WTC11 (cell line): ENCODE results near the gene NEDD4L. TPM values are rescaled to one million over a fixed set of nuclear protein-coding genes. Genes with fewer than 3 reads are reported as not detected.

Experiments
- ATAC-seq: fragments of 200-7000 bp; cut with Tn5 transposase; 2 replicates; pipeline ENCODE4 v1.10.0; 2021; ENCODE audit warnings: mild to moderate bottlenecking, moderate library complexity
- CTCF ChIA-PET: fragments of 300-600 bp; sonication (Branson Sonifier 250); formaldehyde crosslinking; loops from one replicate; lab custom pipeline; 2021; ENCODE audit warnings: antibody characterized with exemption; lab: Charles Lee
- POLR2A ChIA-PET: fragments of 350-600 bp; sonication (Branson Sonifier 250); formaldehyde crosslinking; loops from one replicate; lab custom pipeline; 2021; ENCODE audit warnings: antibody characterized with exemption; lab: Charles Lee
- DNase-seq: peaks from one replicate; pipeline ENCODE4 v3.0.0; 2021; ENCODE audit warnings: low spot score
- H3K27ac Mint-ChIP-seq: 2 replicates; pipeline ENCODE4 v1.8.0; 2021; ENCODE audit warnings: mixed read lengths
- H3K27me3 Mint-ChIP-seq: 2 replicates; pipeline ENCODE4 v1.8.0; 2021; ENCODE audit warnings: low read depth, mild to moderate bottlenecking, moderate library complexity, mixed read lengths
- H3K36me3 Mint-ChIP-seq: 2 replicates; pipeline ENCODE4 v1.8.0; 2021; ENCODE audit warnings: mixed read lengths
- H3K4me1 Mint-ChIP-seq: 2 replicates; pipeline ENCODE4 v1.8.0; 2022; ENCODE audit warnings: mixed read lengths
- H3K4me3 Mint-ChIP-seq: 2 replicates; pipeline ENCODE4 v1.8.0; 2021; ENCODE audit warnings: mild to moderate bottlenecking, moderate library complexity, mixed read lengths
- H3K9me3 Mint-ChIP-seq: 2 replicates; pipeline ENCODE4 v1.8.0; 2021; ENCODE audit warnings: mixed read lengths
- CBFB ChIP-seq: sonication (generic); formaldehyde crosslinking; IDR thresholded peaks from 2 replicates; pipeline ENCODE4 v1.8.1; 2022; ENCODE audit warnings: mild to moderate bottlenecking, low read depth, missing genetic modification reagents
- CREM ChIP-seq: sonication (generic); formaldehyde crosslinking; IDR thresholded peaks from 2 replicates; pipeline ENCODE4 v1.8.1; 2022; ENCODE audit warnings: mild to moderate bottlenecking, missing genetic modification reagents, moderate library complexity
- ETV6 ChIP-seq: sonication (generic); formaldehyde crosslinking; IDR thresholded peaks from 2 replicates; pipeline ENCODE4 v1.8.1; 2022; ENCODE audit warnings: mild to moderate bottlenecking, missing genetic modification reagents
- FOXP1 ChIP-seq: sonication (generic); formaldehyde crosslinking; IDR thresholded peaks from 2 replicates; pipeline ENCODE4 v1.8.0; 2022; ENCODE audit warnings: missing genetic modification reagents, mild to moderate bottlenecking, moderate library complexity, borderline replicate concordance
- JAZF1 ChIP-seq: fragments of 250-450 bp; sonication (Bioruptor Pico); IDR thresholded peaks from 2 replicates; pipeline ENCODE4 v1.9.0; 2021; ENCODE audit warnings: moderate library complexity, mild to moderate bottlenecking, inconsistent platforms
- MXD4 ChIP-seq: fragments of 250-450 bp; sonication (Bioruptor Pico); IDR thresholded peaks from 2 replicates; pipeline ENCODE4 v1.8.0; 2021; ENCODE audit warnings: mild to moderate bottlenecking, moderate library complexity, borderline replicate concordance
- SOX15 ChIP-seq: fragments of 250-450 bp; sonication (Bioruptor Pico); IDR thresholded peaks from 2 replicates; pipeline ENCODE4 v1.9.0; 2021; ENCODE audit warnings: mild to moderate bottlenecking
- TCF7 ChIP-seq: sonication (generic); formaldehyde crosslinking; IDR thresholded peaks from 2 replicates; pipeline ENCODE4 v1.8.0; 2022; ENCODE audit warnings: mild to moderate bottlenecking, low read depth, missing genetic modification reagents, moderate library complexity
- ZNF138 ChIP-seq: sonication (generic); formaldehyde crosslinking; conservative IDR thresholded peaks from 2 replicates; pipeline ENCODE4 v1.8.1; 2022; ENCODE audit warnings: mild to moderate bottlenecking, moderate library complexity, missing genetic modification reagents
- ZNF416 ChIP-seq: fragments of 250-450 bp; sonication (Bioruptor Pico); IDR thresholded peaks from 2 replicates; pipeline ENCODE4 v1.9.0; 2021; ENCODE audit warnings: mild to moderate bottlenecking, inconsistent platforms
- total RNA-seq: library from RNA; stranded (reverse); gene quantifications from 3 replicates; pipeline ENCODE4 v1.2.3, GENCODE V29; 2021
- TF ChIP-seq, protein P1 (sequence below): sonication (generic); formaldehyde crosslinking; IDR thresholded peaks from 2 replicates; pipeline ENCODE4 v1.8.0; 2023; ENCODE audit warnings: mild to moderate bottlenecking, missing genetic modification reagents
- TF ChIP-seq, protein P2 (sequence below): fragments of 250-450 bp; sonication (Bioruptor Pico); IDR thresholded peaks from 2 replicates; pipeline ENCODE4 v1.9.0; 2021; ENCODE audit warnings: moderate library complexity, mild to moderate bottlenecking, inconsistent platforms, borderline replicate concordance
- TF ChIP-seq, protein P3 (sequence below): sonication (generic); formaldehyde crosslinking; IDR thresholded peaks from 2 replicates; pipeline ENCODE4 v1.8.0; 2023; ENCODE audit warnings: missing genetic modification reagents
- TF ChIP-seq, protein P4 (sequence below): sonication (generic); formaldehyde crosslinking; IDR thresholded peaks from 2 replicates; pipeline ENCODE4 v1.8.0; 2023; ENCODE audit warnings: missing genetic modification reagents, mild to moderate bottlenecking, borderline replicate concordance
- TF ChIP-seq, protein P5 (sequence below): sonication (generic); formaldehyde crosslinking; IDR thresholded peaks from 2 replicates; pipeline ENCODE4 v1.8.1; 2023; ENCODE audit warnings: mild to moderate bottlenecking, missing genetic modification reagents
- TF ChIP-seq, protein P6 (sequence below): sonication (generic); formaldehyde crosslinking; IDR thresholded peaks from 2 replicates; pipeline ENCODE4 v1.8.1; 2023; ENCODE audit warnings: mild to moderate bottlenecking, missing genetic modification reagents, borderline replicate concordance
- TF ChIP-seq, protein P7 (sequence below): fragments of 250-450 bp; sonication (Bioruptor Pico); IDR thresholded peaks from 2 replicates; pipeline ENCODE4 v1.9.0; 2021; ENCODE audit warnings: mild to moderate bottlenecking
- TF ChIP-seq, protein P8 (sequence below): sonication (generic); formaldehyde crosslinking; IDR thresholded peaks from 2 replicates; pipeline ENCODE4 v1.8.0; 2022; ENCODE audit warnings: mild to moderate bottlenecking, missing genetic modification reagents

Gene NEDD4L
- total RNA-seq, 1 experiment from 2014 or later = 88.0 TPM

DNA sequence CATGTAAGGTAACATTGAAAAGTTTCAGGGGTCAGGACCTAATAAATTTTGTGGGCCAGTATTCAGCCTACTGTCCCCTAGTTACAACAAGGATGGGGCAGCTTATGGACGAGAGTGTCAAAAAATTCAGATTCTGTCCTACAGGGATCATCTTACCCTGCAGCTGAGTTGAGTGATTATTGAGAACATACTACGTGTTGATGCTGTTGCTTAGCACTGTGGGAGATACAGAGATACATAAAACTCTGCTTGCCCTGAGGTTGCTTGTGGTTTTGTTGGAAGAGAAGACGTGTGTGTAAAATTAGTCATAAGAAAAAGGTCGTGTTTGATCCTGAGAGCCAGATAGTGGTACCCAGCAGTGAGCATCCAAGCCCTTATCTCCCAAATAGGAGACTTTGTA, 253.2 kb downstream of the NEDD4L start (continued):
- TF ChIP-seq, protein P1, sequence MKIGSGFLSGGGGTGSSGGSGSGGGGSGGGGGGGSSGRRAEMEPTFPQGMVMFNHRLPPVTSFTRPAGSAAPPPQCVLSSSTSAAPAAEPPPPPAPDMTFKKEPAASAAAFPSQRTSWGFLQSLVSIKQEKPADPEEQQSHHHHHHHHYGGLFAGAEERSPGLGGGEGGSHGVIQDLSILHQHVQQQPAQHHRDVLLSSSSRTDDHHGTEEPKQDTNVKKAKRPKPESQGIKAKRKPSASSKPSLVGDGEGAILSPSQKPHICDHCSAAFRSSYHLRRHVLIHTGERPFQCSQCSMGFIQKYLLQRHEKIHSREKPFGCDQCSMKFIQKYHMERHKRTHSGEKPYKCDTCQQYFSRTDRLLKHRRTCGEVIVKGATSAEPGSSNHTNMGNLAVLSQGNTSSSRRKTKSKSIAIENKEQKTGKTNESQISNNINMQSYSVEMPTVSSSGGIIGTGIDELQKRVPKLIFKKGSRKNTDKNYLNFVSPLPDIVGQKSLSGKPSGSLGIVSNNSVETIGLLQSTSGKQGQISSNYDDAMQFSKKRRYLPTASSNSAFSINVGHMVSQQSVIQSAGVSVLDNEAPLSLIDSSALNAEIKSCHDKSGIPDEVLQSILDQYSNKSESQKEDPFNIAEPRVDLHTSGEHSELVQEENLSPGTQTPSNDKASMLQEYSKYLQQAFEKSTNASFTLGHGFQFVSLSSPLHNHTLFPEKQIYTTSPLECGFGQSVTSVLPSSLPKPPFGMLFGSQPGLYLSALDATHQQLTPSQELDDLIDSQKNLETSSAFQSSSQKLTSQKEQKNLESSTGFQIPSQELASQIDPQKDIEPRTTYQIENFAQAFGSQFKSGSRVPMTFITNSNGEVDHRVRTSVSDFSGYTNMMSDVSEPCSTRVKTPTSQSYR (CRISPR knock-in tag) = no peak
- TF ChIP-seq, protein P2, sequence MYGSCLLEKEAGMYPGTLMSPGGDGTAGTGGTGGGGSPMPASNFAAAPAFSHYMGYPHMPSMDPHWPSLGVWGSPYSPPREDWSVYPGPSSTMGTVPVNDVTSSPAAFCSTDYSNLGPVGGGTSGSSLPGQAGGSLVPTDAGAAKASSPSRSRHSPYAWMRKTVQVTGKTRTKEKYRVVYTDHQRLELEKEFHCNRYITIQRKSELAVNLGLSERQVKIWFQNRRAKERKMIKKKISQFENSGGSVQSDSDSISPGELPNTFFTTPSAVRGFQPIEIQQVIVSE = no peak
- TF ChIP-seq ZNF416 (no peak), ETV6 (CRISPR knock-in tag) (no peak), MXD4 (CRISPR knock-in tag) (no peak), JAZF1 (CRISPR knock-in tag) (no peak), ZNF138 (CRISPR knock-in tag) (no peak)
- TF ChIP-seq, protein P3, sequence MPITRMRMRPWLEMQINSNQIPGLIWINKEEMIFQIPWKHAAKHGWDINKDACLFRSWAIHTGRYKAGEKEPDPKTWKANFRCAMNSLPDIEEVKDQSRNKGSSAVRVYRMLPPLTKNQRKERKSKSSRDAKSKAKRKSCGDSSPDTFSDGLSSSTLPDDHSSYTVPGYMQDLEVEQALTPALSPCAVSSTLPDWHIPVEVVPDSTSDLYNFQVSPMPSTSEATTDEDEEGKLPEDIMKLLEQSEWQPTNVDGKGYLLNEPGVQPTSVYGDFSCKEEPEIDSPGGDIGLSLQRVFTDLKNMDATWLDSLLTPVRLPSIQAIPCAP = no peak
- TF ChIP-seq, protein P4, sequence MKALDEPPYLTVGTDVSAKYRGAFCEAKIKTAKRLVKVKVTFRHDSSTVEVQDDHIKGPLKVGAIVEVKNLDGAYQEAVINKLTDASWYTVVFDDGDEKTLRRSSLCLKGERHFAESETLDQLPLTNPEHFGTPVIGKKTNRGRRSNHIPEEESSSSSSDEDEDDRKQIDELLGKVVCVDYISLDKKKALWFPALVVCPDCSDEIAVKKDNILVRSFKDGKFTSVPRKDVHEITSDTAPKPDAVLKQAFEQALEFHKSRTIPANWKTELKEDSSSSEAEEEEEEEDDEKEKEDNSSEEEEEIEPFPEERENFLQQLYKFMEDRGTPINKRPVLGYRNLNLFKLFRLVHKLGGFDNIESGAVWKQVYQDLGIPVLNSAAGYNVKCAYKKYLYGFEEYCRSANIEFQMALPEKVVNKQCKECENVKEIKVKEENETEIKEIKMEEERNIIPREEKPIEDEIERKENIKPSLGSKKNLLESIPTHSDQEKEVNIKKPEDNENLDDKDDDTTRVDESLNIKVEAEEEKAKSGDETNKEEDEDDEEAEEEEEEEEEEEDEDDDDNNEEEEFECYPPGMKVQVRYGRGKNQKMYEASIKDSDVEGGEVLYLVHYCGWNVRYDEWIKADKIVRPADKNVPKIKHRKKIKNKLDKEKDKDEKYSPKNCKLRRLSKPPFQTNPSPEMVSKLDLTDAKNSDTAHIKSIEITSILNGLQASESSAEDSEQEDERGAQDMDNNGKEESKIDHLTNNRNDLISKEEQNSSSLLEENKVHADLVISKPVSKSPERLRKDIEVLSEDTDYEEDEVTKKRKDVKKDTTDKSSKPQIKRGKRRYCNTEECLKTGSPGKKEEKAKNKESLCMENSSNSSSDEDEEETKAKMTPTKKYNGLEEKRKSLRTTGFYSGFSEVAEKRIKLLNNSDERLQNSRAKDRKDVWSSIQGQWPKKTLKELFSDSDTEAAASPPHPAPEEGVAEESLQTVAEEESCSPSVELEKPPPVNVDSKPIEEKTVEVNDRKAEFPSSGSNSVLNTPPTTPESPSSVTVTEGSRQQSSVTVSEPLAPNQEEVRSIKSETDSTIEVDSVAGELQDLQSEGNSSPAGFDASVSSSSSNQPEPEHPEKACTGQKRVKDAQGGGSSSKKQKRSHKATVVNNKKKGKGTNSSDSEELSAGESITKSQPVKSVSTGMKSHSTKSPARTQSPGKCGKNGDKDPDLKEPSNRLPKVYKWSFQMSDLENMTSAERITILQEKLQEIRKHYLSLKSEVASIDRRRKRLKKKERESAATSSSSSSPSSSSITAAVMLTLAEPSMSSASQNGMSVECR (CRISPR knock-in tag) = no peak
- TF ChIP-seq, all 79 proteins: peak for 0

DNA sequence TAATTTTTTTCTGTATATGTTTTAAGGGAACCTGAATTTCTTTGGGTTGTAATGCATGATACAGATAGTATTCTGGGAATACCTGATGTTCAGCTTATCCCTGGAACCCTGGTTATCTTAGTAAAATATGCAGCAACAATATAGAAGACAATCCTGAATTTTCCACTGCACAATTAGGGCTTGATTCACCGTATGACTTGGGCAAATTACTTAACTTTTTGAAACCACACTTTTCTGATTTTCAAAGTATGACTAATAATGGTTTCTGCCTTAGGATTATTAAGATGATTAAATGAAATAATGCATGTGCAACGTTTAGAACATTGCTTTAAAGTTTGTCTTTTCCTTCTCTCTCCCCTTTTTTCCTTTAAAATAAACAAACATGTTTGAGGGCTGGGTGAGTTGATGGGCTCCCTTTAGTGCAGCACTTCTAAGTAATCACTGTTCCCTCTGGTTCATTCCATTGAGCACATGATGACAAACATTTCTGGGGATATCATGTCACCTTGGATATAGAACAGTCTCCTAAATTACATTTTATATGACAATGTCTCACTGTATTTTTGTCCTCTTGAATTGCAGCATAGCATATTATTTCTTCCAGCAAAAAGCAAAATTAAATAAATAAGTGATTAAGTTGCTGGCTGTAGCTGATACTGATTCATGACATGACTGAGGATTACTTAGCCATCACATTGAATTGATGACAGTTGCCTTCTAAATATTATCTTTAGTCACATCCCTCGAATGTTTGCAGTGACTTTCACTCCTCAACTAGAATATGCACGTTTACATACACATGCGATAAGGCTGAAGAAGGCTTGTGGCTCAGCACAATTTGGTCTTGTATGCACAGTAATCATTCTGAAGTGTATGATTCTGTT, 254.5 kb downstream of the NEDD4L start:
- ATAC-seq = no peak
- Mint-ChIP-seq H3K27me3 (no peaks in the 10 kb centered on the region), H3K36me3 (no peaks in the 10 kb centered on the region), H3K9me3 (no peaks in the 10 kb centered on the region), H3K27ac (no peak overlapping the region), H3K4me1 (peaks cover 4% of the 10 kb centered on the region; the same call in 1 of the 2 replicates), H3K4me3 (no peak overlapping the region)
- POLR2A ChIA-PET = no interaction called here
- CTCF ChIA-PET = no interaction called here
- TF ChIP-seq FOXP1 (CRISPR knock-in tag) (no peak), CREM (CRISPR knock-in tag) (no peak), CBFB (CRISPR knock-in tag) (no peak), TCF7 (CRISPR knock-in tag) (no peak), SOX15 (no peak), ETV6 (CRISPR knock-in tag) (no peak)
- TF ChIP-seq, protein P3 = no peak
- TF ChIP-seq, protein P5, sequence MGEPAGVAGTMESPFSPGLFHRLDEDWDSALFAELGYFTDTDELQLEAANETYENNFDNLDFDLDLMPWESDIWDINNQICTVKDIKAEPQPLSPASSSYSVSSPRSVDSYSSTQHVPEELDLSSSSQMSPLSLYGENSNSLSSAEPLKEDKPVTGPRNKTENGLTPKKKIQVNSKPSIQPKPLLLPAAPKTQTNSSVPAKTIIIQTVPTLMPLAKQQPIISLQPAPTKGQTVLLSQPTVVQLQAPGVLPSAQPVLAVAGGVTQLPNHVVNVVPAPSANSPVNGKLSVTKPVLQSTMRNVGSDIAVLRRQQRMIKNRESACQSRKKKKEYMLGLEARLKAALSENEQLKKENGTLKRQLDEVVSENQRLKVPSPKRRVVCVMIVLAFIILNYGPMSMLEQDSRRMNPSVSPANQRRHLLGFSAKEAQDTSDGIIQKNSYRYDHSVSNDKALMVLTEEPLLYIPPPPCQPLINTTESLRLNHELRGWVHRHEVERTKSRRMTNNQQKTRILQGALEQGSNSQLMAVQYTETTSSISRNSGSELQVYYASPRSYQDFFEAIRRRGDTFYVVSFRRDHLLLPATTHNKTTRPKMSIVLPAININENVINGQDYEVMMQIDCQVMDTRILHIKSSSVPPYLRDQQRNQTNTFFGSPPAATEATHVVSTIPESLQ (CRISPR knock-in tag) = no peak
- TF ChIP-seq, protein P6, sequence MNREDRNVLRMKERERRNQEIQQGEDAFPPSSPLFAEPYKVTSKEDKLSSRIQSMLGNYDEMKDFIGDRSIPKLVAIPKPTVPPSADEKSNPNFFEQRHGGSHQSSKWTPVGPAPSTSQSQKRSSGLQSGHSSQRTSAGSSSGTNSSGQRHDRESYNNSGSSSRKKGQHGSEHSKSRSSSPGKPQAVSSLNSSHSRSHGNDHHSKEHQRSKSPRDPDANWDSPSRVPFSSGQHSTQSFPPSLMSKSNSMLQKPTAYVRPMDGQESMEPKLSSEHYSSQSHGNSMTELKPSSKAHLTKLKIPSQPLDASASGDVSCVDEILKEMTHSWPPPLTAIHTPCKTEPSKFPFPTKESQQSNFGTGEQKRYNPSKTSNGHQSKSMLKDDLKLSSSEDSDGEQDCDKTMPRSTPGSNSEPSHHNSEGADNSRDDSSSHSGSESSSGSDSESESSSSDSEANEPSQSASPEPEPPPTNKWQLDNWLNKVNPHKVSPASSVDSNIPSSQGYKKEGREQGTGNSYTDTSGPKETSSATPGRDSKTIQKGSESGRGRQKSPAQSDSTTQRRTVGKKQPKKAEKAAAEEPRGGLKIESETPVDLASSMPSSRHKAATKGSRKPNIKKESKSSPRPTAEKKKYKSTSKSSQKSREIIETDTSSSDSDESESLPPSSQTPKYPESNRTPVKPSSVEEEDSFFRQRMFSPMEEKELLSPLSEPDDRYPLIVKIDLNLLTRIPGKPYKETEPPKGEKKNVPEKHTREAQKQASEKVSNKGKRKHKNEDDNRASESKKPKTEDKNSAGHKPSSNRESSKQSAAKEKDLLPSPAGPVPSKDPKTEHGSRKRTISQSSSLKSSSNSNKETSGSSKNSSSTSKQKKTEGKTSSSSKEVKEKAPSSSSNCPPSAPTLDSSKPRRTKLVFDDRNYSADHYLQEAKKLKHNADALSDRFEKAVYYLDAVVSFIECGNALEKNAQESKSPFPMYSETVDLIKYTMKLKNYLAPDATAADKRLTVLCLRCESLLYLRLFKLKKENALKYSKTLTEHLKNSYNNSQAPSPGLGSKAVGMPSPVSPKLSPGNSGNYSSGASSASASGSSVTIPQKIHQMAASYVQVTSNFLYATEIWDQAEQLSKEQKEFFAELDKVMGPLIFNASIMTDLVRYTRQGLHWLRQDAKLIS (CRISPR knock-in tag) = no peak
- TF ChIP-seq, protein P7, sequence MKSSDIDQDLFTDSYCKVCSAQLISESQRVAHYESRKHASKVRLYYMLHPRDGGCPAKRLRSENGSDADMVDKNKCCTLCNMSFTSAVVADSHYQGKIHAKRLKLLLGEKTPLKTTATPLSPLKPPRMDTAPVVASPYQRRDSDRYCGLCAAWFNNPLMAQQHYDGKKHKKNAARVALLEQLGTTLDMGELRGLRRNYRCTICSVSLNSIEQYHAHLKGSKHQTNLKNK (CRISPR knock-in tag) = no peak
- TF ChIP-seq, protein P8, sequence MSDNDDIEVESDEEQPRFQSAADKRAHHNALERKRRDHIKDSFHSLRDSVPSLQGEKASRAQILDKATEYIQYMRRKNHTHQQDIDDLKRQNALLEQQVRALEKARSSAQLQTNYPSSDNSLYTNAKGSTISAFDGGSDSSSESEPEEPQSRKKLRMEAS (CRISPR knock-in tag) = no peak
- DNase-seq = no peak
